ENCODE data around the gene NINL. TPM values are rescaled to one million over a fixed set of nuclear protein-coding genes. Genes with fewer than 3 reads are reported as not detected.

The NINL gene
- total RNA-seq, 1 experiment from 2014 or later = 10.7 TPM

Other genes with a start within 250 kb of the NINL start
- 70.9 and 117 TPM in 2 replicates for gene ABHD12, start 194.7 kb downstream of the NINL start, total RNA-seq (2014; rRNA removed; shearing (Covaris generic))
- gene GINS1, start 177.9 kb downstream of the NINL start, total RNA-seq (2014; rRNA removed; shearing (Covaris generic)) = 42.5 and 49.5 TPM in 2 replicates
- 7.6 and 9.8 TPM in 2 replicates for gene NANP, start 38.5 kb upstream of the NINL start, total RNA-seq (2014; rRNA removed; shearing (Covaris generic))
- 7.2 and 8.2 TPM in 2 replicates for gene ZNF337, start 111.3 kb upstream of the NINL start, total RNA-seq (2014; rRNA removed; shearing (Covaris generic))